NCI-H345 (cell line): ENCODE data around the gene RPP14.
A peak's percentile ranks its signal among the peaks of the same experiment; 100 is the strongest.
"Not testable (repeated sequence)": the region's sequence is repeated elsewhere in the genome, so short reads cannot be mapped to it uniquely, and the experiment has no call there.

Source experiments
- DNase-seq: peaks from one replicate; lab custom pipeline; 2025; lab: John Stamatoyannopoulos, UW

RPP14 gene

GRCh38 chr3:58305882-58306711 is at the start of gene RPP14, which contains the start of gene HTD2:
Gene RPP14, plus strand, starts transcription at chr3:58306245. Its CDS starts 4,085 bp downstream, at chr3:58310330.
Gene HTD2, plus strand, starts transcription at chr3:58306520. Its CDS starts 11,094 bp downstream, at chr3:58317614.
- DNase-seq, result peak; percentile 95

GRCh38 chr3:58256511-58256910 is 49.5 kb upstream of the RPP14 start:
- no peak for DNase-seq

GRCh38 chr3:58258392-58259055 is 47.5 kb upstream of the RPP14 start:
- no peak for DNase-seq

- DNase-seq, result no peak
These were observed 45.7 kb upstream of the RPP14 start for GRCh38 chr3:58260261-58260731.

- DNase-seq, result no peak
These were observed 45.3 kb upstream of the RPP14 start for GRCh38 chr3:58260733-58261132.

- DNase-seq, result no peak
These were observed 43.9 kb upstream of the RPP14 start for GRCh38 chr3:58261954-58262666.

- no peak for DNase-seq
These were observed 39.5 kb upstream of the RPP14 start for GRCh38 chr3:58266577-58266976.

- DNase-seq, result not testable (repeated sequence)
These were observed 38.5 kb upstream of the RPP14 start for GRCh38 chr3:58267543-58267942.

GRCh38 chr3:58269356-58269755 is 36.7 kb upstream of the RPP14 start:
- no peak for DNase-seq

- DNase-seq, result no peak
These were observed 35.6 kb upstream of the RPP14 start for GRCh38 chr3:58270485-58270884.

- DNase-seq, result no peak
These were observed 34.0 kb upstream of the RPP14 start for GRCh38 chr3:58271901-58272501.

GRCh38 chr3:58272891-58273290 is 33.2 kb upstream of the RPP14 start:
- no peak for DNase-seq

- not testable (repeated sequence) for DNase-seq
These were observed 32.7 kb upstream of the RPP14 start for GRCh38 chr3:58273362-58273761.

- no peak for DNase-seq
These were observed 31.9 kb upstream of the RPP14 start for GRCh38 chr3:58274027-58274614.

GRCh38 chr3:58281069-58281468 is 25.0 kb upstream of the RPP14 start:
- DNase-seq, result no peak

- no peak for DNase-seq
These were observed 20.7 kb upstream of the RPP14 start for GRCh38 chr3:58285334-58285733.

- DNase-seq, result no peak
These were observed 18.7 kb upstream of the RPP14 start for GRCh38 chr3:58287354-58287753.

GRCh38 chr3:58288011-58288728 is 17.9 kb upstream of the RPP14 start:
- DNase-seq, result no peak

- not testable (repeated sequence) for DNase-seq
These were observed 17.0 kb upstream of the RPP14 start for GRCh38 chr3:58288964-58289613.

- DNase-seq, result not testable (repeated sequence)
These were observed 15.6 kb upstream of the RPP14 start for GRCh38 chr3:58290446-58290845.
